MG63 (cell line): ENCODE measurements around the gene MSH3. TPM values are rescaled to one million over a fixed set of nuclear protein-coding genes. Genes with fewer than 3 reads are reported as not detected.

Source experiments
- DNase-seq: peaks from one replicate; pipeline ENCODE4 v3.0.0-alpha.2; 2020
- H3K27me3 ChIP-seq: fragments of 250-450 bp; sonication (Bioruptor Pico); 2 replicates; pipeline ENCODE4 v1.5.1; 2020; ENCODE audit warnings: mild to moderate bottlenecking, moderate library complexity
- H3K36me3 ChIP-seq: fragments of 250-450 bp; sonication (Bioruptor Pico); 2 replicates; pipeline ENCODE4 v1.5.1; 2020; ENCODE audit warnings: mild to moderate bottlenecking, moderate library complexity
- H3K4me3 ChIP-seq: fragments of 250-450 bp; sonication (Bioruptor Pico); 2 replicates; pipeline ENCODE4 v1.5.1; 2020; ENCODE audit warnings: mild to moderate bottlenecking, moderate library complexity
- H3K9me3 ChIP-seq: fragments of 250-450 bp; sonication (Bioruptor Pico); 2 replicates; pipeline ENCODE4 v1.5.1; 2020; ENCODE audit warnings: mild to moderate bottlenecking, moderate library complexity
- total RNA-seq: library from RNA; depleted of rRNA; stranded (reverse); fragments of >200 nt; shearing (Covaris generic); gene quantifications from 2 replicates; pipeline ENCODE4 v1.2.3, GENCODE V29; 2014; ENCODE audit warnings: low replicate concordance; rRNA removed

The MSH3 gene
- total RNA-seq, 1 experiment from 2014 or later = 13.9 TPM

DNA sequence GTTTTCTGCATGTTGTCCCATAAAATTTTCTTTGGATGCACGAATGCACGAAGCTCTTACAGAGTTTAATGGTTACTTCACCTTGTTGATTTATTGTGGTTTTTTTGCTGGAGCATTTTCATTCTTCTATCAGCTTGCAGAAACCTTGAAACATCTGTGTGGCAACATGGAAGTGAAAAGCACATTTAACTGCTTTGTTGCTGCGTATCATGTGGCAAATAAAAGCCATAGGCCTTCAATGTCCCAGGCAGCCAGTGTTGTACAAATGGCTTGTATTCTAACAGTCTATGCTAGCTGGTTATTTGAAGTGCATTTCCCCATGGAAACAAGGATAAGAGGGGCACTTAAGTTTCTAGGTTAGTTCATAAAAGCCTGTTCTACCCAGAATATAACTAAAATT is 263.2 kb downstream of the MSH3 start:
- no peaks in the 10 kb centered on the region for H3K27me3 ChIP-seq
- no peak for DNase-seq
- no peaks in the 10 kb centered on the region for H3K36me3 ChIP-seq
- H3K4me3 ChIP-seq = no peak overlapping the region
- no peaks in the 10 kb centered on the region for H3K9me3 ChIP-seq

DNA sequence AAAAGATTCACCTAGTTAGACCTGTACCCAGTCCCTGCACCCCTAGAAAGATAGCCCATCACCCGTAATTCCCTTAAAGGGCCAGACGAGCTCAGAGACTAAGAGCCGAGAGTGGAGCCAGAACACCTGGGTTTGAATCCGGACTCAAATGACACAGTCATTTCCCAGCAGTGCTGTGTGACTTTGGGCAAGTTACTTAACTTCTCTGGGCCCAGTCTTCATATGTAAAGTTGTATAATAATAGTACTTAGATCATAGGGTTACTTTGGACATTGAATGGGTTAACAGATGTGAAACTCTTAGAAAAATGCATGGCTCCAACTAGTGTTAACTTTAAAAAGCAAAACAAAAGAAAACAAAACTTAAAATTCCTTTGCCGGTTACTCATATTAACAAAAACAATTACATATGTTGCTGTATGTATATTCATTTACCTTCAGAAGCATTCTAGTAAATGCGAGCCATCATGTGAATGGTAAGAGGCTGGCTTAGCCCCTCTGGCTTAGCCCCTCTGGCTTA is 265.3 kb downstream of the MSH3 start:
- DNase-seq = no peak
- H3K27me3 ChIP-seq = no peaks in the 10 kb centered on the region
- H3K9me3 ChIP-seq = no peaks in the 10 kb centered on the region
- H3K36me3 ChIP-seq = no peaks in the 10 kb centered on the region
- H3K4me3 ChIP-seq = no peak overlapping the region

DNA sequence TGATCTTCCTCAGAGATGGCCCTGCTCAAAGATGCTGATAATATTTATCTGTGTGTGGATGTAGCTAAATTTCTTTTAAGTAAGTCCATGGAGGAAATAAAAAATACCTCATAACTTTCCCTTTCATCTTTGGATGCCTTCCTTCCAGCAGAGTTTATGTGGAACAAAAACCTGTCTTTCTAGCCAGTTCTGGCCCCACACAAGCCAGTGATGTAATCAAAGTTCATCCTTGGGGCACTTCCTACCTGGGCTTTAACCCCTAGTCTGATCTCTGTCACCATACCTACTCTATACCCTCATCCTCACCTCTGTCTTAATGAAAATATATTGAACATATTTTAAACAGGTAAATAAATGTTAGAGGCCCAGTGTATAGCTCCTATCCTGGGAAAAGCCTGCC is 265.9 kb downstream of the MSH3 start:
- Histone ChIP-seq H3K27me3 (no peaks in the 10 kb centered on the region), H3K9me3 (no peaks in the 10 kb centered on the region), H3K36me3 (no peaks in the 10 kb centered on the region), H3K4me3 (no peak overlapping the region)
- DNase-seq = no peak

DNA sequence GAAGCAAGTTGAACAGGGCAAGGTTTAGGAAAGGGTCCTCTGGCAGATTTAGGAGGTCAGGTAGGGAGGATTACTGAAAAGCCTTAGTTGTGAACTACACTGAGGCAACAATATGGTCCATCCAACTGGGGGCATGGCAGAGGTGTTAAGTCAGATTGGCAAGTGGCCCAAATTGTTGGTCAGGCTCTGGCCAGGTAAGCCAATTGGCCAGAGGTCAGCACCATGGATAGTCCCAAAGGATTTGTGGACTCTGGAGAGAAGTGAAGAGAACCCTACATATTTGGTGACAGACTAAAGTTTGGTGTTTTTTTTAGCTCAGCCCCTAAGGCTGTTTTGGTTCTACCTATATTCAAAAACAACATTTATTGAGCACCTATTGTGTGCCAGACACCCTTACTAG is 266.6 kb downstream of the MSH3 start:
- no peaks in the 10 kb centered on the region for H3K9me3 ChIP-seq
- H3K27me3 ChIP-seq = no peaks in the 10 kb centered on the region
- H3K36me3 ChIP-seq = no peaks in the 10 kb centered on the region
- H3K4me3 ChIP-seq = no peak overlapping the region
- DNase-seq = no peak

DNA sequence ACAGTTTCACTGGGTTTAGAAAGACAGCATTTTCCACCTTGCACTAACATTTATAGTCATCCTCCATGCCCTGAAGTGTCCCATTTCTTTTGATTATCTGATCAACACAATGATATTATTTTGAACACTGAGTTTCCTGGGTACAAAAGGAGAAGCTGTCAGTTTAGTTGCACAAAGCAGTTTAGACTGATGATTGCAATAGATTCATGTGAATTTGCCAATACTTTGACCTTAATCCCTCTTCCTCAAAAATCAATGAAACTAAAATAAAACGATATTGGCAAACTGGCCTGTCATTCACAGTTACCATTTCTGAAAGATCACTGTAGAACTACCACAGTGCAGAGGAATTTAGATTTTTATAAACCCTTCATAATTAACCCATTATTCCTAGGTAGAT is 271.5 kb downstream of the MSH3 start:
- H3K9me3 ChIP-seq = no peaks in the 10 kb centered on the region
- DNase-seq = no peak

More for the DNA sequence above, 271.5 kb downstream of the MSH3 start:
- no peaks in the 10 kb centered on the region for H3K36me3 ChIP-seq
- no peak overlapping the region for H3K4me3 ChIP-seq
- no peaks in the 10 kb centered on the region for H3K27me3 ChIP-seq

Other genes with a start within 250 kb of the MSH3 start
- 4.5 and 21.1 TPM in 2 replicates for gene ZFYVE16, start 246.6 kb upstream of the MSH3 start, total RNA-seq
- 2.6 and 15.3 TPM in 2 replicates for gene FAM151B, start 166.6 kb upstream of the MSH3 start, total RNA-seq
- gene ANKRD34B, start 84.4 kb upstream of the MSH3 start, total RNA-seq = not detected in 2 replicates
- 52.9 and 102 TPM in 2 replicates for gene DHFR, start 331 bp downstream of the MSH3 start, total RNA-seq